HTR-8/SVneo (cell line): ENCODE data around the gene HDAC4.

Experiments used
- DNase-seq: peaks from one replicate; pipeline ENCODE4 v3.0.0; 2011; ENCODE audit warnings: low spot score, mixed read lengths; ENCODE audit not compliant: insufficient read length
- FAIRE-seq: peaks from 2 replicates; lab custom pipeline; 2011; peaks lifted over from hg19 to GRCh38; lab: Jason Lieb, UNC

HDAC4 gene

GRCh38 chr2:239021651-239022436 lies 379.0 kb downstream of the HDAC4 start:
- no peak for FAIRE-seq
- DNase-seq = no peak

DNA sequence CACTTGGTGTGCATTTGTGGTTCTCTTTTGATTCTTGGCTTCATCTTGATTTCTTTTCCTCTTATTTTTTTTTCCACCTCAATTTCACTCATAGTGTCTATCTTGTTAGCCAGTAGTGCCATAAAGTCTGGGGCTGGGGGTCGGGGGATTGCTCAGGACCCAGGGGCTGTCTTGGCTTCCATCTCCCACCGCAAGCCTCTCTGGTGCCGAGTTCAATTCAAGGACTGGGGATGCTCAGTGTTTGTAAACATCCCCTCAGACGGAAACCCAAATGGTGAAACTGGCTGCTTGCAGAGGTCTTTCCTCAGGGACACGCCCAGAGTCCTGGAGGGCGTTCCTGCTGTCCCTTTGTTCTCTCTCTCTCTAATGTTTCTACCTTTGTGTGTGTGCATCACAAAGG lies 379.6 kb downstream of the HDAC4 start:
- FAIRE-seq = no peak
- no peak for DNase-seq

GRCh38 chr2:239020541-239021041 lies 380.2 kb downstream of the HDAC4 start:
- FAIRE-seq = no peak
- no peak for DNase-seq

- DNase-seq (no peak), FAIRE-seq (no peak)
Measured at GRCh38 chr2:239019183-239019581, 381.6 kb downstream of the HDAC4 start.

DNA sequence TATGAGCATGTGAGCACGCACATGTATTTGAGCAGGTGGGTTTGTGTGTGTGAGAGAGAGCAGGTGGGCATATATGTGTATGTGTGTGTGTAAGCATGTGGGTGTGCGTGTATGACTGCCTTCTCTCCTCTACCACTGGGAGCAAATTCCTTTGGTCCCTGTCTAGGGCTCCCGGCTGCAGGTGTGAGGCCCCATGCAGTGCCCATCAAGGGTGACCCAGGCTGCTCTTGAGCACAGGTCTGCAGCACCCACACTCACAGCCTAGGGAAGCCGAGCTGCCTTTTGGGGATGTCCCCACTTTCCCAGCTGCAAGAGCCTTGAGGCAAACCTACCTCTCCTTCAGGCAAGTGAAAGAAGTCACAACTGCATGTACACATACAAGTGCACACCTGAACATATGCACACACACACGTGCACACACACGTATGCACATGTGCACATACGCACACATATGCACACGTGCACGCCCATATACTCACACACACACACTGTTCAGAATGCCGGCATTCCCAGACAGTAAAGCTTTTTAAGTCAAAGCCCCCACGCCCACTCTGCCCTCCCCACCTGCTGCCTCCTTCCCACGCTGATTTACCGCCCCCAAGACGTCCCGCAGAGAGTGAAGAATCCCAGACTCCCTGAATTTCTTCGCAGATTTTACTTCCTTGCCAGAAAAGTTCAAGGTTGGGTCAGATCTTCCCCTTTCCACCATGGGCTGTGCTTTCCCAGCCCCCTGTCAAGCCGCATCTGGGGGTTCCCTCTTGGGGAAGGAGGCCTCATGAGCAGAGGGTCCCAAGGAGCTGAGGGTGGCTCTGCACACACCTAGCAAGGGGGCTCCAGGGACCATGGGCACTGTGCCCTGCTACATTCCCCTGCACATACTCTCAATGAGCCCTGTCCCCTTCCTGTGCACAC lies 382.3 kb downstream of the HDAC4 start:
- FAIRE-seq = no peak
- no peak for DNase-seq

DNA sequence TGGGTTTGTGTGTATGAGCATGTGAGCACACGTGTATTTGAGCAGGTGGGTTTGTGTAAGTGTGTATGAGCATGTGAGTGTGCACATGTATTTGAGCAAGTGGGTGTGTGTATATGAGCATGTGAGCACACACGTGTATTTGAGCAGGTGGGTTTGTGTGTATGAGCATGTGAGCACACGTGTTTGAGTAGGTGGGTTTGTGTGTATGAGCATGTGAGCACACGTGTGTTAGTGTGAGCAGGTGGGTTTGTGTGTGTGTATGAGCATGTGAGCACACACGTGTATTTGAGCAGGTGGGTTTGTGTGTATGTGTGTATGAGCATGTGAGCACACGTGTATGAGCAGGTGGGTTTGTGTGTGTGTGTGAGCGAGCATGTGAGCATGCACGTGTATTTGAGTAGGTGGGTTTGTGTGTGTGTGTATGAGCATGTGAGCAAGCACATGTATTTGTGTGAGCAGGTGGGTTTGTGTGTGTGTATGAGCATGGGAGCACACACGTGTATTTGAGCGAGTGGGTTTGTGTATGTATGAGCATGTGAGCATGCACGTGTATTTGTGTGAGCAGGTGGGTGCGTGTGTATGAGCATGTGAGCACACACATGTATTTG lies 383.2 kb downstream of the HDAC4 start:
- no peak for FAIRE-seq
- no peak for DNase-seq

GRCh38 chr2:239015901-239016675 lies 384.7 kb downstream of the HDAC4 start:
- no peak for FAIRE-seq

DNA sequence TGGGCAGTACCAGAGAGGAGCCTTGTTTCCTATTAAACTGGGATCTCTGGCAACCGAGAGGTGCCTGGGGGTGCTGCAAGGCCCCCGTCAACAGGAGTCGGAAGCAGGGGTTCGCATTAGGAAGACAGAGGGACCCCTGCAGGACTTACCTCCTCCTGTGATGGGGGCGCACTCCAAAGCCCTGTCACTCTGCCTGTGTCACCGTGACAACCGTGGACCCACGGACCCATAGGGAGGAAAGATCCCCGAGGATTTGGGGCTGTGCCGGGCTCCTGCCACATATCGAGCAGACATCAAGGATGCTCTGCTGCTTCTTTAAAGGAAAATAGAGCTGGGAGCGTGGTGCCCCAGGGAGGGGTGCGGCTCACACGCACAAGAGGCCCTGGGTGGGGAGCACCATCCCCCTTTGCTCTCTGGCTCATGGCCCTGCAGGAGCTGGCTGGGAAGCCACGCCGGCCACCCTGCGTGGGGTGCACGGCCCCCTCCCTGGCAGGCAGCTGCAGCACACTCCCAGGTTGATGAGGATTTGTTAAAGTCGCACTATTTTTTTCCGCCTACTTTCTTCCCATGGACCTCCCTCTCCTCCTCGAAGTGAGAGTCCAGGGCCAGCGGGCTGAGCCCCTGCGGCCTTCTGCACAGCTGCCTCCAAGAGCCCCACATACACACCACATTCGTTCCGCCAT lies 385.5 kb downstream of the HDAC4 start:
- FAIRE-seq (no peak), DNase-seq (no peak)

More at GRCh38 chr2:239015901-239016675, 384.7 kb downstream of the HDAC4 start:
- no peak for DNase-seq

DNA sequence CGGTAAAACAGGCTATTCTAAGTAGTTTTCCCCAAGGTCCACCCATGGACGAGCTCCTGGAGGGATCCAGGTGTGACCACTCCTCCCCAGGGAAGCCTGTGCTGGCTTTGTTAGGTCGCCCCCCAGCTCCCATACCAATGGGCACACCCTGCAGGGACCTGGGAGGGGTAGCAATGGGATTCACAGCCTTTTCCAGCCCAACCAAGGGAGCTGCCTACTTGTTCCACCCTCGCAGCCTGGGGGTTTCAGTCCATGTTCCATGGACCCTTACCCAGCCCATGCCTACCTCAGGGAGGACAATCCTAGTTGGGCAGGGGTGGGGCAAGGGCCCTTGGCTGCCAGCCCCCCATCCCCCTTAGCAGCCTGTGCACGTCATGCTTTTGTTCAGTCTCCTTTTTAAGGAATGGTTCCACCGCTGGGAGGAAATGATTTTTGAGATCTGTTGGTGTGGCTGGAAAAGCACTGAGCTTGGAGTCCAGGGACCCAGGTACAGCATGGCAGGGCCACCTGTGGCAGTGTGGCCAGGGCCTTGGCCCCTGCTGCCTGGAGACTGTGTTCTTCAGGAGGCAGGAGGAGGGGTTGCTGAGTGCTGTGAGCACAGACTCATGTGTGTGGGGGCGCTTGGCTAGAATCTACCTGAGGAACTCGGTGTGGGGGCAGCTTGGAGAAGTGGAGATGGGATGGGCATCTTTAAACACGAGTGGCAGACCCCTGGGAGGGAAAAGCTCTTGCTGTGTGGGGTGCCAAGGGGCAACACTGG lies 386.2 kb downstream of the HDAC4 start:
- DNase-seq (no peak), FAIRE-seq (no peak)

DNA sequence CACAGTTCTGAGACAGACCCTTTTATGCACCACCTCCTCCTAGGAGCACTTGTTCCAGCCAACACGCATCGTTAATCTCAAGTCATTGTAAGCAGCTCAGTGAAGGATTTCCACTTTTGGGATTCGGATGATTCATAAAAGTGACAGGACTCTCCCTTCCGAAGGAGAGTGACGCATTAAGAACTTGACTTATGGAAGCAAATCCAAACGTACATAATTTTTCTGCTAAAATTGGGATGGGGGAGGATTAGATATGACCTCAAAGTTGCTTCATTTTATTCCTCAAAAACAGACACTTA lies 387.2 kb downstream of the HDAC4 start:
- FAIRE-seq (no peak), DNase-seq (no peak)

DNA sequence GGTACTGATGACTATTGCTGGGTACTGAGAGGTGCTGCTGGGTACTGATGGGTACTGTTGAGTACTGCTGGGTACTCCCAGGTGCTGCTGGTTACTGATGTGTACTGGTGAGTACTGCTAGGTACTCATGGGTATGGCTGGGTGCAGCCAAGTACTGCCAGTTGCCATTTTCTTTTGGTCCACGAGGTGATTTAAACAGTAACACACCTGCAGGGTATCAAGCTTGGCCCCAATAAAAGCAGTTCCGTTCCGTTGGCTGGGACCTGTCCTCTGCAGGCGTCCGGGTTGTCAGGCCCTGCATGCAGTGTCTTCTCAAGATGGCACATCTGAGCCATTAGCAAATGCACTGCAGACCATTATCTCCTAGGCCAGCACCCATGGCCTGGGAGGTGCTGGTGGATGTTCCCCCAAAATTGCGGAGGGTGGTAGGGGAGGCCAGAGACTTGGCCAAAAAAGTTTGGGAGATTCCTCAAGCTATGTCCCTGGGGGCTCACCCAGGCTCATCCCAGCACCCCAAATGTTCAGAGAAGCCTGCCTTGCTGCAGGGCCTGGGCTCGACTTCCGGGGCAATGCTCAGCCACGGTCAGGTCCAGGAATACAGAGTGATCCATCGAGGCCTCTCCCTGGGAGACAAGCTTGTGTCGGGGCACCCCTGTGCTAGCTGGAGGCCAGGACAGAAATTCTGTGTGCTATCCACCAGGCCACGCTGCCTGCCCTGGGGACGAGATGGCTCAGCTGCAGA lies 387.7 kb downstream of the HDAC4 start:
- DNase-seq (no peak), FAIRE-seq (no peak)

DNA sequence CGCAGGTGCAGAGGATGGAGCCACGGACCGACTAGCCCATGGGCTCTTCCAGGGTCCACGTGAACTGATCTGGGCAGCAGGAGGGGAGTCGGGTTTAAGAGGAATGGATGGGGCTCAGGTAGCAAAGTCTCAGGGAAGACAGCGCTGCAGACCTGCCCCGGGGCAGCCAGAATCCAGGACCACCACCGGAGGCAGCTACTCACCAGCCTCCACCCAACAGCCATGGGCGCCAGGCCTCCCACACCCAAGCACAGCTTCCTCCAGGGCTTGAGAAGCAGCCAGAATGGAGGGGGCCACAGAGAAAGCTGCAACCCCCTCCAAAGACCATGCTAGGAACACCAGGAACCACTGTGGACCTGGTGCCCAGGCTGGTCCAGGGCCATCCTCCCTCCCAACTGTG lies 388.6 kb downstream of the HDAC4 start:
- FAIRE-seq = no peak
- DNase-seq = no peak

GRCh38 chr2:239009589-239009961 lies 391.2 kb downstream of the HDAC4 start:
- FAIRE-seq (no peak), DNase-seq (no peak)

GRCh38 chr2:239008677-239009588 lies 391.9 kb downstream of the HDAC4 start:
- no peak for DNase-seq
- no peak for FAIRE-seq

DNA sequence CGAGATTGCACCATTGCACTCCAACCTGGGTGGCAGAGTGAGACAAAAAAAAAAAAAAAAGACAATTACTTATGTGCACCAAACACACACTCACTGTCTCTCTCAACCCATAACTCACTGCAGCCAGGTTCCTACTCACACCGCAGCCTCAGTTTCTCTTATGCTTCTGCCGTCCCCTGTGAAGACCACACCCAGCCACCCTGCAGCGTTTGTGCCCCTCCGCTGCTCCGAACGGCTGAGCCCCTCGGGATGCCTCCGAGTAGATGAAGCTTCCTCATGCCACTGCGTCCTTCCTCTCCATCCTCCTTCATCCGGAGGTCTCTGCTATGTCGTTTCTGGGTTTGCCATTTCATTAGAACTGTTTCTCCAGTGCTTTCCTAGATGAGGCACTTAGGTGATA lies 392.8 kb downstream of the HDAC4 start:
- DNase-seq (no peak), FAIRE-seq (no peak)

DNA sequence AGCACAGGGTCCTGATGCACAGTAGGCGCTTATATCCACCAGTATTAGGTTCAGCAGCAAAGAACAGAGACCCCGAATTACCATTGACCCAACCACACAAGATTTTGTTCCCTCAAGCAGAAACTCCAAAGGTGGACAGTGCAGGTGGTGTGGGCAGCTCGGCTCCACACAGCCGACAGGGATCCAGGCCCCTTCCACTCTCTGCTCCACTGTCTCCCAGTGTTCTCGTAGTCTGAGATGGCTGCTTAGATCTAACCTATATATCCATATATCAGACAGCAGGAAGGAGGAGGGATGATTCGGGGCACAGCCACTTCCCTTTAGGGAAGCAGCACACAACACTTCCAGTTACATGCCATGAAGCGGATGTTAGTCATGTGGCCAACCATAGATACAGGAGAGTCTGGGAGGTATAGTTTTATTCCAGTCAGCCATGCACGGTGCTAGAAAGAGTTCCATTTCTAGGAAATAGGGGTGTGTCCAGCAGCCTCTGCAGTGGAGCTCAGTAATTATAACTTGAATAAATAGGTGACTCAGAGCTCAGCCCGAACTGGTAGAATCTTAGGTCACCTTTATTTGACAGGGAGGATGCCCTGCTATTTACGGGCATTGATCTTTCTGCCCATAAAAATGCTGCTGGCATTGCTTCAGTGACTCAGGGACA lies 394.1 kb downstream of the HDAC4 start:
- DNase-seq (no peak), FAIRE-seq (no peak)

- no peak for FAIRE-seq
- DNase-seq = no peak
Measured at GRCh38 chr2:239005586-239005985, 395.2 kb downstream of the HDAC4 start.
